WTC11 (cell line): ENCODE results near the gene RRP12. TPM values are rescaled to one million over a fixed set of nuclear protein-coding genes. Genes with fewer than 3 reads are reported as not detected.

Experiments used
- ATAC-seq: fragments of 200-7000 bp; cut with Tn5 transposase; 2 replicates; pipeline ENCODE4 v1.10.0; 2021; ENCODE audit warnings: mild to moderate bottlenecking, moderate library complexity
- CTCF ChIA-PET: fragments of 300-600 bp; sonication (Branson Sonifier 250); formaldehyde crosslinking; loops from one replicate; lab custom pipeline; 2021; ENCODE audit warnings: antibody characterized with exemption; lab: Charles Lee
- POLR2A ChIA-PET: fragments of 350-600 bp; sonication (Branson Sonifier 250); formaldehyde crosslinking; loops from one replicate; lab custom pipeline; 2021; ENCODE audit warnings: antibody characterized with exemption; lab: Charles Lee
- DNase-seq: peaks from one replicate; pipeline ENCODE4 v3.0.0; 2021; ENCODE audit warnings: low spot score
- H3K27ac Mint-ChIP-seq: 2 replicates; pipeline ENCODE4 v1.8.0; 2021; ENCODE audit warnings: mixed read lengths
- H3K27me3 Mint-ChIP-seq: 2 replicates; pipeline ENCODE4 v1.8.0; 2021; ENCODE audit warnings: low read depth, mild to moderate bottlenecking, moderate library complexity, mixed read lengths
- H3K36me3 Mint-ChIP-seq: 2 replicates; pipeline ENCODE4 v1.8.0; 2021; ENCODE audit warnings: mixed read lengths
- H3K4me1 Mint-ChIP-seq: 2 replicates; pipeline ENCODE4 v1.8.0; 2022; ENCODE audit warnings: mixed read lengths
- H3K4me3 Mint-ChIP-seq: 2 replicates; pipeline ENCODE4 v1.8.0; 2021; ENCODE audit warnings: mild to moderate bottlenecking, moderate library complexity, mixed read lengths
- H3K9me3 Mint-ChIP-seq: 2 replicates; pipeline ENCODE4 v1.8.0; 2021; ENCODE audit warnings: mixed read lengths
- ATF3 ChIP-seq: sonication (generic); formaldehyde crosslinking; conservative IDR thresholded peaks from 2 replicates; pipeline ENCODE4 v1.8.1; 2022; ENCODE audit warnings: mild to moderate bottlenecking, missing genetic modification reagents
- CREB1 ChIP-seq: sonication (generic); formaldehyde crosslinking; IDR thresholded peaks from 2 replicates; pipeline ENCODE4 v1.8.0; 2023; ENCODE audit warnings: mild to moderate bottlenecking, missing genetic modification reagents
- E2F1 ChIP-seq: sonication (generic); formaldehyde crosslinking; IDR thresholded peaks from 2 replicates; pipeline ENCODE4 v1.8.0; 2022; ENCODE audit warnings: mild to moderate bottlenecking, missing genetic modification reagents
- NFE2L1 ChIP-seq: sonication (generic); formaldehyde crosslinking; IDR thresholded peaks from 2 replicates; pipeline ENCODE4 v1.8.1; 2023; ENCODE audit warnings: missing genetic modification reagents
- NR3C1 ChIP-seq: sonication (generic); formaldehyde crosslinking; conservative IDR thresholded peaks from 2 replicates; pipeline ENCODE4 v1.8.1; 2023; ENCODE audit warnings: low read depth, mild to moderate bottlenecking, missing genetic modification reagents
- PREB ChIP-seq: sonication (generic); formaldehyde crosslinking; IDR thresholded peaks from 2 replicates; pipeline ENCODE4 v1.8.1; 2022; ENCODE audit warnings: mild to moderate bottlenecking, missing genetic modification reagents, moderate library complexity, borderline replicate concordance
- SMAD3 ChIP-seq: sonication (generic); formaldehyde crosslinking; IDR thresholded peaks from 2 replicates; pipeline ENCODE4 v1.8.0; 2022; ENCODE audit warnings: missing genetic modification reagents, mild to moderate bottlenecking, borderline replicate concordance
- TP53 ChIP-seq: sonication (generic); formaldehyde crosslinking; IDR thresholded peaks from 2 replicates; pipeline ENCODE4 v1.8.1; 2023; ENCODE audit warnings: mild to moderate bottlenecking, missing genetic modification reagents
- ZNF138 ChIP-seq: sonication (generic); formaldehyde crosslinking; conservative IDR thresholded peaks from 2 replicates; pipeline ENCODE4 v1.8.1; 2022; ENCODE audit warnings: mild to moderate bottlenecking, moderate library complexity, missing genetic modification reagents
- ZNF512 ChIP-seq: sonication (generic); formaldehyde crosslinking; IDR thresholded peaks from 2 replicates; pipeline ENCODE4 v1.8.1; 2022; ENCODE audit warnings: missing genetic modification reagents, borderline replicate concordance
- ZNF532 ChIP-seq: fragments of 250-450 bp; sonication (Bioruptor Pico); IDR thresholded peaks from 2 replicates; pipeline ENCODE4 v1.9.0; 2021; ENCODE audit warnings: mild to moderate bottlenecking, borderline replicate concordance
- total RNA-seq: library from RNA; stranded (reverse); gene quantifications from 3 replicates; pipeline ENCODE4 v1.2.3, GENCODE V29; 2021
- TF ChIP-seq, protein P1 (sequence below): sonication (generic); formaldehyde crosslinking; IDR thresholded peaks from 2 replicates; pipeline ENCODE4 v1.8.1; 2023; ENCODE audit warnings: mild to moderate bottlenecking, missing genetic modification reagents, moderate library complexity
- TF ChIP-seq, protein P2 (sequence below): sonication (generic); formaldehyde crosslinking; conservative IDR thresholded peaks from 2 replicates; pipeline ENCODE4 v1.8.1; 2023; ENCODE audit warnings: mild to moderate bottlenecking, low read depth, missing genetic modification reagents, moderate library complexity
- TF ChIP-seq, protein P3 (sequence below): fragments of 250-450 bp; sonication (Bioruptor Pico); IDR thresholded peaks from 2 replicates; pipeline ENCODE4 v1.9.0; 2021; ENCODE audit warnings: mild to moderate bottlenecking

Gene RRP12
- total RNA-seq, 1 experiment from 2014 or later: 56.6 TPM

GRCh38 chr10:97367126-97367649 lies 34.0 kb downstream of the RRP12 start:
- CTCF ChIA-PET: no interaction called here

GRCh38 chr10:97366572-97366971 lies 34.6 kb downstream of the RRP12 start:
- no peaks in the 10 kb centered on the region for H3K9me3 Mint-ChIP-seq
- no peaks in the 10 kb centered on the region for H3K27me3 Mint-ChIP-seq
- H3K27ac Mint-ChIP-seq: no peak overlapping the region
- CTCF ChIA-PET: no interaction called here
- peaks cover 57% of the 10 kb centered on the region for H3K36me3 Mint-ChIP-seq
- peaks cover 2% of the 10 kb centered on the region for H3K4me1 Mint-ChIP-seq
- H3K4me3 Mint-ChIP-seq: no peak overlapping the region
- POLR2A ChIA-PET: no interaction called here
- TF ChIP-seq ATF3 (CRISPR knock-in tag) (no peak), NFE2L1 (CRISPR knock-in tag) (no peak), CREB1 (CRISPR knock-in tag) (no peak), E2F1 (CRISPR knock-in tag) (no peak)
- TF ChIP-seq, protein P1, sequence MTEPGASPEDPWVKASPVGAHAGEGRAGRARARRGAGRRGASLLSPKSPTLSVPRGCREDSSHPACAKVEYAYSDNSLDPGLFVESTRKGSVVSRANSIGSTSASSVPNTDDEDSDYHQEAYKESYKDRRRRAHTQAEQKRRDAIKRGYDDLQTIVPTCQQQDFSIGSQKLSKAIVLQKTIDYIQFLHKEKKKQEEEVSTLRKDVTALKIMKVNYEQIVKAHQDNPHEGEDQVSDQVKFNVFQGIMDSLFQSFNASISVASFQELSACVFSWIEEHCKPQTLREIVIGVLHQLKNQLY (CRISPR knock-in tag): no peak
- TF ChIP-seq, protein P2, sequence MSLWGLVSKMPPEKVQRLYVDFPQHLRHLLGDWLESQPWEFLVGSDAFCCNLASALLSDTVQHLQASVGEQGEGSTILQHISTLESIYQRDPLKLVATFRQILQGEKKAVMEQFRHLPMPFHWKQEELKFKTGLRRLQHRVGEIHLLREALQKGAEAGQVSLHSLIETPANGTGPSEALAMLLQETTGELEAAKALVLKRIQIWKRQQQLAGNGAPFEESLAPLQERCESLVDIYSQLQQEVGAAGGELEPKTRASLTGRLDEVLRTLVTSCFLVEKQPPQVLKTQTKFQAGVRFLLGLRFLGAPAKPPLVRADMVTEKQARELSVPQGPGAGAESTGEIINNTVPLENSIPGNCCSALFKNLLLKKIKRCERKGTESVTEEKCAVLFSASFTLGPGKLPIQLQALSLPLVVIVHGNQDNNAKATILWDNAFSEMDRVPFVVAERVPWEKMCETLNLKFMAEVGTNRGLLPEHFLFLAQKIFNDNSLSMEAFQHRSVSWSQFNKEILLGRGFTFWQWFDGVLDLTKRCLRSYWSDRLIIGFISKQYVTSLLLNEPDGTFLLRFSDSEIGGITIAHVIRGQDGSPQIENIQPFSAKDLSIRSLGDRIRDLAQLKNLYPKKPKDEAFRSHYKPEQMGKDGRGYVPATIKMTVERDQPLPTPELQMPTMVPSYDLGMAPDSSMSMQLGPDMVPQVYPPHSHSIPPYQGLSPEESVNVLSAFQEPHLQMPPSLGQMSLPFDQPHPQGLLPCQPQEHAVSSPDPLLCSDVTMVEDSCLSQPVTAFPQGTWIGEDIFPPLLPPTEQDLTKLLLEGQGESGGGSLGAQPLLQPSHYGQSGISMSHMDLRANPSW (CRISPR knock-in tag): no peak
- TF ChIP-seq, protein P3, sequence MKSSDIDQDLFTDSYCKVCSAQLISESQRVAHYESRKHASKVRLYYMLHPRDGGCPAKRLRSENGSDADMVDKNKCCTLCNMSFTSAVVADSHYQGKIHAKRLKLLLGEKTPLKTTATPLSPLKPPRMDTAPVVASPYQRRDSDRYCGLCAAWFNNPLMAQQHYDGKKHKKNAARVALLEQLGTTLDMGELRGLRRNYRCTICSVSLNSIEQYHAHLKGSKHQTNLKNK (CRISPR knock-in tag): no peak
- DNase-seq (no peak), ATAC-seq (no peak)

More at GRCh38 chr10:97367126-97367649, 34.0 kb downstream of the RRP12 start:
- POLR2A ChIA-PET: no interaction called here
- peaks cover 63% of the 10 kb centered on the region for H3K36me3 Mint-ChIP-seq
- DNase-seq: no peak
- ATAC-seq: no peak
- no peaks in the 10 kb centered on the region for H3K9me3 Mint-ChIP-seq
- no peak for TF ChIP-seq ZNF138 (CRISPR knock-in tag)
- TF ChIP-seq TP53 (CRISPR knock-in tag): no peak
- TF ChIP-seq PREB (CRISPR knock-in tag): no peak
- TF ChIP-seq ZNF512 (CRISPR knock-in tag): no peak
- no peak for TF ChIP-seq NR3C1 (CRISPR knock-in tag)
- no peak for TF ChIP-seq SMAD3 (CRISPR knock-in tag)
- no peak for TF ChIP-seq ZNF532
- TF ChIP-seq, all 79 proteins: peak for 0
- Mint-ChIP-seq H3K4me3 (no peak overlapping the region), H3K27ac (no peak overlapping the region), H3K27me3 (no peaks in the 10 kb centered on the region), H3K4me1 (peaks cover 2% of the 10 kb centered on the region)
